Lung microvascular endothelial cell (primary cell): Measurements from ENCODE around the gene EFNB1. TPM values are rescaled to one million over a fixed set of nuclear protein-coding genes. Genes with fewer than 3 reads are reported as not detected.

Source experiments
- DNase-seq, 2 donors: peaks; one replicate each; pipeline versions ENCODE4 v3.0.0 to v3.0.0-alpha.2; 2010; ENCODE audit warnings: low read depth in 2 of 2
- total RNA-seq: library from RNA; depleted of rRNA; stranded (reverse); fragments of >200 nt; gene quantifications from 2 replicates; pipeline ENCODE4 v1.2.1, GENCODE V29; 2014

Gene EFNB1
- total RNA-seq, 1 donor from 2014 or later = 4.6 TPM

GRCh38 chrX:68827848-68828624 is 785 bp upstream of the EFNB1 start:
- peak; percentile 85 to 87 for DNase-seq

- DNase-seq = peak; percentile 29 to 41
These were observed 979 bp downstream of the EFNB1 start for GRCh38 chrX:68829582-68830418.

- no peak for DNase-seq
These were observed 1.9 kb downstream of the EFNB1 start for GRCh38 chrX:68830419-68831404.

- DNase-seq = no peak
These were observed 2.7 kb downstream of the EFNB1 start for GRCh38 chrX:68831405-68832100.

GRCh38 chrX:68832101-68832416 is 3.2 kb downstream of the EFNB1 start:
- peak; percentile 62 to 80 for DNase-seq

GRCh38 chrX:68832516-68833447 is 4.0 kb downstream of the EFNB1 start:
- DNase-seq = no peak

- no peak for DNase-seq
These were observed 4.6 kb downstream of the EFNB1 start for GRCh38 chrX:68833448-68833805.

- DNase-seq = no peak
These were observed 5.1 kb downstream of the EFNB1 start for GRCh38 chrX:68833855-68834331.

GRCh38 chrX:68834371-68835103 is 5.7 kb downstream of the EFNB1 start:
- DNase-seq = no peak

- DNase-seq = no peak
These were observed 6.3 kb downstream of the EFNB1 start for GRCh38 chrX:68835104-68835442.

- no peak for DNase-seq
These were observed 6.6 kb downstream of the EFNB1 start for GRCh38 chrX:68835468-68835867.

GRCh38 chrX:68837119-68837518 is 8.3 kb downstream of the EFNB1 start:
- DNase-seq = no peak

- no peak for DNase-seq
These were observed 9.7 kb downstream of the EFNB1 start for GRCh38 chrX:68838571-68838910.

GRCh38 chrX:68839771-68840170 is 10.9 kb downstream of the EFNB1 start:
- no peak for DNase-seq

- DNase-seq = no peak
These were observed 11.4 kb downstream of the EFNB1 start for GRCh38 chrX:68840256-68840655.

GRCh38 chrX:68841251-68842049 is 12.6 kb downstream of the EFNB1 start:
- no peak for DNase-seq

GRCh38 chrX:68842351-68842750 is 13.5 kb downstream of the EFNB1 start:
- DNase-seq = no peak

- DNase-seq = no peak
These were observed 14.2 kb downstream of the EFNB1 start for GRCh38 chrX:68842781-68843581.
